Right lobe of liver (tissue), 6 donors: ENCODE measurements around the gene DCTD. TPM values are rescaled to one million over a fixed set of nuclear protein-coding genes. Genes with fewer than 3 reads are reported as not detected.

ENCODE experiments used
- ATAC-seq, 4 donors: fragments of 200-7000 bp; cut with Tn5 transposase; one replicate each; pipeline ENCODE4 v1.9.1; 2020; ENCODE audit warnings: mild to moderate bottlenecking in 4 of 4, moderate library complexity in 4 of 4
- DNase-seq, 3 donors: peaks; one replicate each; pipeline ENCODE4 v3.0.0-alpha.2; 2020
- H3K27ac ChIP-seq, 3 donors: fragments of 200-600 bp; one replicate each; pipeline ENCODE4 v1.8.0; 2022
- H3K27me3 ChIP-seq, 2 donors: fragments of 200-600 bp; one replicate each; pipeline ENCODE4 v1.8.0; 2022
- H3K36me3 ChIP-seq, 4 donors: fragments of 200-600 bp; sonication (generic) in 1 of 4; one replicate each; pipeline versions ENCODE4 v1.5.1 to v1.8.0; 2017 to 2022; ENCODE audit warnings: control low read depth in 1 of 4
- H3K4me1 ChIP-seq, 4 donors: fragments of 200-600 bp; sonication (generic) in 1 of 4; one replicate each; pipeline versions ENCODE4 v1.5.1 to v1.8.0; 2017 to 2022; ENCODE audit warnings: control low read depth in 1 of 4
- H3K4me3 ChIP-seq, 3 donors: fragments of 200-600 bp; one replicate each; pipeline ENCODE4 v1.8.0; 2022
- H3K9me3 ChIP-seq, 4 donors: fragments of 200-600 bp; sonication (generic) in 1 of 4; one replicate each; pipeline versions ENCODE4 v1.5.1 to v1.8.0; 2017 to 2022; ENCODE audit warnings: control low read depth in 1 of 4
- POLR2A ChIP-seq: fragments of 450-650 bp; IDR thresholded peaks from one replicate; pipeline ENCODE4 v1.6.1; 2017; ENCODE audit warnings: antibody characterized with exemption, mild to moderate bottlenecking
- WGBS: methylation state at CpG from one replicate; pipeline ENCODE4 v1.1.6; 2018; ENCODE audit warnings: low coverage, low lambda C conversion rate; ENCODE audit not compliant: insufficient coverage; ENCODE audit errors: missing lambda C conversion rate; 5-methylcytosine and 5-hydroxymethylcytosine counted together
- intact Hi-C, 2 donors: fragments of 100-400 bp; cut with DNase I; formaldehyde crosslinking; loops; one replicate each; pipeline versions ENCODE4 v1.11.2 to v1.14.1; 2022
- total RNA-seq, 6 experiments: library from RNA; depleted of rRNA in 2 of 6; stranded (reverse); fragments of >200 nt in 2 of 6; fragmentation: NEBNext Ultra II Directional in 3 of 6; extraction: Animal tissue kit (Norgen Biotek cat#: 25700) in 3 of 6; gene quantifications; one replicate each; pipeline versions ENCODE4 v1.1.0 to v1.2.4, GENCODE V29; 2016 to 2023
- TF ChIP-seq, protein P1 (sequence below), 4 donors: fragments of 200-600 bp in 3 of 4; fragments of 450-650 bp in 1 of 4; IDR thresholded peaks; one replicate each; pipeline versions ENCODE4 v1.5.1 to v1.8.0; 2016 to 2022; ENCODE audit warnings: antibody characterized with exemption in 4 of 4, mild to moderate bottlenecking in 2 of 4
- donor health status: DM: no; HTN: yes; CAD: no.
- donor health status: DM: no; HTN: no; CAD: no.
- donor health status: DM: no; HTN: no; CAD: no.
- donor health status: DM: no; HTN: yes; CAD: no.
- donor health status: DM: no; HTN: yes; CAD: no.

Gene DCTD
- total RNA-seq, 6 experiments from 2014 or later: 45.7 to 61.3 (median 51.2) TPM

DNA sequence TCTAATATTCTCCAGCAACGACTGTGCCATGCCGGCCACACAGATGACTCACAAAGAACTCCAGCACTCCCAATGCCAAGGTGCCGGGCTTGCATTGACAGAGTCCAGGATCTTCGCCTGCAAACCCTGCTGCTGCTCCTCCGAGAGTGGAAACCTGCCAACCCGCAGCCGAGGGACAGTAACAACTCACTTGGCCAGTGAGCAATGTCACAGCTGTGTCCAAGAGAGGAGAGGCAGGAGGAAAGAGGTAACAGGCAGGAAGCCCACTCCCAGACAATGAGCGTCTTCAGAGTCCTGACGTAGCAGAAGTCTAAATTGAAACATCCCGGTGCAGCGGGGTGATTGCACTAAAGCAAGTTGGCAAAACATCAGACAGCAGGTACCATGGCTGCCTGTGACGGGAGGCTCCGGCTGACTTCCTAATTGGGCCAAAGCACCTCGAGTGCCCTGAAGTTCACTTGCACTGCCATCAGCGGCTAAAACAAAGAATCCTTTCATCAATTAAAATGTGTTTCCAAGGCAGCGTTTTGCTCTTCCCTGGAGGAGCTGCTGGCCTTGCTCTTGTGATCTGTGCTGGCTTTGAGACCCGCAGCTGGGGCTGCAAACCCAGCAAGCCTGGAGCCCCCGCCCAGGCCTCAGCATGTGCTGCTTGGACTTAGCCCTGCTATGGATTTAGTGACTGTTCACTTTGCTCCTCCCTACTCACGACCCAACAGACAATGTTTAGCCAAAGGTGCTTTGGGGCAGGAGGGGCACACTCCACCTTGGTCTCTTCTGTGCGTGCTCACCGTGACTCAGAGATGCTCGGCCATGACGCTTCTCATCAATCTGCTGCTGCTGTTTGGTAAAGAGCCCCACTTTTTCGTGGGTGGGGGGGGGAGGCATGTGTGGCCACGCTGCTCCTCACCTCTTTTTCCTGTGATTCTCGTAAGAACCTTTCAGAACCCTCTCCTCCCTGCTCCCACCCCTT, 36.5 kb downstream of the DCTD start:
- ATAC-seq: peak in 3 of 4 donors; percentile 13 to 38 (median 19)
- 58% methylated on average over 6 of the region's 26 CpGs for WGBS
- intact Hi-C loops: no loop called here
- Histone ChIP-seq H3K4me3 (no peak overlapping the region), H3K9me3 (peaks cover 0 to 6% (median 0%) of the 10 kb centered on the region in 4 donors), H3K36me3 (no peaks in the 10 kb centered on the region), H3K4me1 (no peaks in the 10 kb centered on the region), H3K27me3 (no peaks in the 10 kb centered on the region), H3K27ac (no peak overlapping the region)
- TF ChIP-seq, protein P1, sequence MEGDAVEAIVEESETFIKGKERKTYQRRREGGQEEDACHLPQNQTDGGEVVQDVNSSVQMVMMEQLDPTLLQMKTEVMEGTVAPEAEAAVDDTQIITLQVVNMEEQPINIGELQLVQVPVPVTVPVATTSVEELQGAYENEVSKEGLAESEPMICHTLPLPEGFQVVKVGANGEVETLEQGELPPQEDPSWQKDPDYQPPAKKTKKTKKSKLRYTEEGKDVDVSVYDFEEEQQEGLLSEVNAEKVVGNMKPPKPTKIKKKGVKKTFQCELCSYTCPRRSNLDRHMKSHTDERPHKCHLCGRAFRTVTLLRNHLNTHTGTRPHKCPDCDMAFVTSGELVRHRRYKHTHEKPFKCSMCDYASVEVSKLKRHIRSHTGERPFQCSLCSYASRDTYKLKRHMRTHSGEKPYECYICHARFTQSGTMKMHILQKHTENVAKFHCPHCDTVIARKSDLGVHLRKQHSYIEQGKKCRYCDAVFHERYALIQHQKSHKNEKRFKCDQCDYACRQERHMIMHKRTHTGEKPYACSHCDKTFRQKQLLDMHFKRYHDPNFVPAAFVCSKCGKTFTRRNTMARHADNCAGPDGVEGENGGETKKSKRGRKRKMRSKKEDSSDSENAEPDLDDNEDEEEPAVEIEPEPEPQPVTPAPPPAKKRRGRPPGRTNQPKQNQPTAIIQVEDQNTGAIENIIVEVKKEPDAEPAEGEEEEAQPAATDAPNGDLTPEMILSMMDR (IDR thresholded peaks at IDR 0.05): no peak
- no peak for TF ChIP-seq POLR2A
- no peak for DNase-seq

DNA sequence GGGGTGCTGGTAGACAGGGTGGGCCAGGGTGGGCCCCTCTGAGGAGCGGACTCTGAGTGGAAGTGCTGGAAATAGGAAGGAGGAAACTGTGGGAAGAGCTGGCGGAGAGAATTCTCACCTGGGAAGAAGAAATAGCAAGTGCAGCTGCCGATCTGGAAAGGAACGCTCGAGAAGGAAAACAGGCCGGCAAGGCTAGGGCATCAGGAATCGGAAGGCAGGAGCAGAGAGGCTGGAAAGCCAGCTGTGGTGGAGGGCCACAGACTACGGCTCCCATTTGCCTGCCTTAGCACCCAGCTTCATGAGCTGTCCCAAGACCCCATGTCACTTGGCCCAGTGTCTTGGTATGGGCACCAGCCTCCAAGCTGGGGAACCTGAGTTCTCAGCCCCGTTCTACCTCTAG, 37.3 kb downstream of the DCTD start:
- no peak for ATAC-seq

DNA sequence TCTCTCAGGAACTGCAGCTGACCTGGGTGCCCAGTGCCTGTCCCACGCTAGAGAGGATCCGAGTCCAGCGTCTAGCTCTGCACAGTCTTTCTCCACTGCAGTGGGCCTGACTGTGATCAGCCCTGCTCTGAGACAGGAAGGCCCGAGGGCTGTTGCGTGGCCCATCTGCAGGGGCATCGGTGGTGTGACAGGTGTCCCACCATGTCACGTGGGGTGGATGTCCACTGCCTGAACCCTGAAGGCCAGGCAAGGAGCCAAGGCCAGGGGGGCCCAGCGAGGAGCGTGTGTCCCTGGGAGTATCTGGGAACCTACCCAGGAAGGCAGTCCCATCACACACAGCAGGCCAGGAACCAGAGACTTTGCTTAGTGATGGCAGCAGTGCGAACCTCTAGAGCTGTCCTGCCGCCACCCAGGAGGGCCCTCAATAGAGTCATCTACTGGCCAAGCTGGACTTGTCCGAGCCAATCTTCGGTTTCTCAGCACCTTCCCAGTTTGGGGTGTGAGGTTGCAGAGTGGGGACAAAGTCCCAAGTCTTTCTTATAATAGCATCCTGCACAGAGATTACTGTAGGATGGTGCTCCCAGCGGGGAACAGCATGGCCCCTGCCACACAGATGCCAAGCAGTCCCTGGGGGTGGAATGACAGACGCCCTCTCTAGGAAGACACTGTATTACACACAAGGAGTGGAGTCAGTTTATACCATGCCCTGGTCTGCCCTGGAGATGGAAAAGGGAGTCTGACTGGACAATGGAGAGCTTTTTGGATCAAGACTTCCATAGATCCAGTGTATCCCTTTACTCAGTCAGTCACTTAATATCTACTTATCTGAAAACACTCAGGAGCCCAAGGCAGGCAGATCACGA, 38.3 kb downstream of the DCTD start:
- intact Hi-C loops: no loop called here
- 91% methylated on average over 7 of the region's 16 CpGs for WGBS
- Histone ChIP-seq H3K27me3 (no peaks in the 10 kb centered on the region), H3K36me3 (peaks cover 0 to 5% (median 0%) of the 10 kb centered on the region in 4 donors), H3K4me3 (no peak overlapping the region), H3K9me3 (no peaks in the 10 kb centered on the region), H3K27ac (no peak overlapping the region), H3K4me1 (no peaks in the 10 kb centered on the region)
- DNase-seq (no peak), ATAC-seq (no peak)
- TF ChIP-seq, protein P1 (IDR thresholded peaks at IDR 0.05): no peak
- TF ChIP-seq POLR2A: no peak

More for the DNA sequence above, 37.3 kb downstream of the DCTD start:
- Histone ChIP-seq H3K4me1 (no peaks in the 10 kb centered on the region), H3K9me3 (peaks cover 0 to under 1% (median 0%) of the 10 kb centered on the region in 4 donors), H3K36me3 (no peaks in the 10 kb centered on the region), H3K27ac (no peak overlapping the region), H3K4me3 (no peak overlapping the region), H3K27me3 (no peaks in the 10 kb centered on the region)
- WGBS: 94% methylated on average over 7 of the region's 9 CpGs
- DNase-seq: no peak
- no peak for TF ChIP-seq POLR2A
- TF ChIP-seq, protein P1 (IDR thresholded peaks at IDR 0.05): no peak
- intact Hi-C loops: no loop called here

DNA sequence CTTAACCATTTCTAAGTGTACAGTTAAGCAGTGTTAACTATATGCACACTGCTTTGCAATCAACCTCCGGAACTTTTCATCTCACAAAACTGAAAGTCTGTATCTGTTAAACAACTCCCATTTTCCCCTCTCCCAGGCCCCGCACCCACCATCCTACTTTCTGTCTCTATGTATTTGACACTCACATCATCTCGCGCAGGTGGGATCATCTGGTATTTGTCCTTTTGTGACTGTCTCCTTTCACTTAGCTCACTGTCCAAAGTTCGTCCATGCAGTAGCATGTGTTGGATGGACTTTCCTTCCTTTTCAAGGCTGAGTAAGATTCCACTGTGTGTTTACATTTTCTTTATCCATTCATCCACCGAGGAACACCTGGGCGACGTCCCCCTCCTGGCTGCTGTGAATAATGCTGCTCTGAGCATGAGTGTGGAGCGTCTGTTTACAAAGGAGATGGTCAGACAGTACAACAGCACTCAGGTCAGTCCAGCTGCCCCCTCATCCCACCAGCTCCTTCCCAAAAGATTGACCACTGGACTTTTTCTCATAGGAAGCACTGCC, 39.8 kb downstream of the DCTD start:
- Histone ChIP-seq H3K27me3 (no peaks in the 10 kb centered on the region), H3K36me3 (peaks cover 0 to 5% (median 0%) of the 10 kb centered on the region in 4 donors), H3K4me3 (no peak overlapping the region), H3K9me3 (no peaks in the 10 kb centered on the region), H3K27ac (no peak overlapping the region), H3K4me1 (no peaks in the 10 kb centered on the region)
- TF ChIP-seq, protein P1 (IDR thresholded peaks at IDR 0.05): no peak
- TF ChIP-seq POLR2A: no peak
- 94% methylated on average over 9 of the region's 9 CpGs for WGBS
- intact Hi-C loops: no loop called here
- DNase-seq (no peak), ATAC-seq (no peak)
